ENCODE measurements around the gene MAML2. TPM values are rescaled to one million over a fixed set of nuclear protein-coding genes. Genes with fewer than 3 reads are reported as not detected.

MAML2 gene
- total and polyA plus RNA-seq, 2 experiments from 2014 or later, result 2.0 to 7.1 TPM

DNA sequence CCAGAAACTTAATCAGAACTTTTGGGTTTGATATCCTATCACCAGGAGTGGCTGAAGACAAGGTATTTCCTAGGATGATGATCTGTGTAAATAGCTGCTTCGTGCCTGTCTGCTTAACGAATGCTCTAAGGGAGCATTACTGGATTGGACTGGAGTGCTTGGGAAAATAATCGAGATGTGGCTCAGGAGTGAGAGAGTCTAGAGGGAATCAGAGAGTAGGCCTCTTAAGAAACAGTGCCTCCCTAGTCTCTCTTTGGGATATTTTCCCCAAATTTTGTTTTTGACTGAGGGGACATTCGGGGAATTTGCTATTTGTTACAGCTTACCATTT is 2.5 kb downstream of the MAML2 start:
- Mint-ChIP-seq H3K27me3 (ENCODE audit: insufficient read depth, low read depth, poor library complexity) (peaks cover 6% of the 10 kb centered on the region), H3K27ac (no peak overlapping the region), H3K36me3 (ENCODE audit: low read depth) (no peaks in the 10 kb centered on the region), H3K4me1 (peaks cover 59% of the 10 kb centered on the region), H3K9me3 (no peaks in the 10 kb centered on the region), H3K4me3 (no peak overlapping the region)
- no peak for DNase-seq (ENCODE audit: low spot score)
- Histone ChIP-seq H3K4me2 (0 out of 2 replicates have a peak overlapping the region, but pooled peaks have one; percentile 31), H3K4me1 (ENCODE audit: insufficient read depth) (peaks cover 56% of the 10 kb centered on the region), H4K20me1 (replicated peaks; ENCODE audit: insufficient read depth) (no peaks in the 10 kb centered on the region), H3K79me2 (replicated peaks; ENCODE audit: insufficient read depth) (peaks cover 49% of the 10 kb centered on the region), H3K27ac (ENCODE audit: low read depth) (no peak overlapping the region), H3K36me3 (ENCODE audit: insufficient read depth) (no peaks in the 10 kb centered on the region), H2AFZ (no peak overlapping the region), H3K4me3 (no peak overlapping the region), H3K9me2 (ENCODE audit: insufficient read depth) (no peaks in the 10 kb centered on the region), H3K27me3 (ENCODE audit: insufficient read depth) (peaks cover 8% of the 10 kb centered on the region; the same call in 1 of the 2 replicates), H3F3A (replicated peaks; ENCODE audit: low read depth) (no peaks in the 10 kb centered on the region)
- ATAC-seq, result no peak
- TF ChIP-seq POLR2AphosphoS5 (IDR thresholded peaks at IDR 0.05; ENCODE audit: low read depth), result no peak

DNA sequence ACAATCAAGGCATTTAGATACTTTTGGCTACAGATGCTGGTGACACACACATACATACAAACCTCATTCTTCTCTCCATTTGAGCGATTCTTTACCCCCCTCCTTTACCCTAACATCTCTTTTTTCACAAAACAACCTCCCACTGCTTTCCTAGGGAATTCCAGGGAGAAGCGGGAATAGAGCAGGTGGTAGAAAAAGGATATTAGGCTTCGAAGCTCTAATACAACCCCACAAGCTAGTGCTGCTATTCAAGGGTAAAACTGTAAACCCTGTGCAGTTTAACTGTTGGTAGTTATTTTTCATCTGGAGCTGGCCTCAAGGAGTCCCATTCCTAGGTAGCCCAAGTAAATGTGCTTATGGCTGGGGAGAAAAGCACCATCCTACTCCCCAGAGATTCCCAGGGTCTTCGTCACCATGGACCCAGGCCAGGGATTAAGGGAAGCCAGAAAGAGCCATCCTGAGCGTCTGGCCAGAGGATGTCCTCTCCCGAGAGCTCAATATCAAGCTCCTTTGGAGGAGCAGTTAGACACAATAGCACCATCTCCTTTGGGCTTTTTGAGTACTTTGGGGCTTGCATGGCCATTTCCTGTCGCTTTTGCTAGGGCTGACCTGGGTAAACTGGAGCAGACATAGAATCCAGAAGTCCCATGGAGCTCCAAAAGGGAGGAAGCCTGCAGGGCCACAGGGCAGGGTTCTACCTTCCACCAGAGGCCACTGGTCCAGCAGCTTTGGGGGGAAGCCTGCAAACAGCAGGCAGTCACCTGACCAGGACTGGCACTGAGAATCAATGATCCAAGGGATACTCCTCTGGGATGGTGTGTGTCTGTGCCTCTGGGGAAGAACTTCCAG is 3.1 kb downstream of the MAML2 start:
- peaks cover 6% of the 10 kb centered on the region for H3K27me3 Mint-ChIP-seq (ENCODE audit: insufficient read depth, low read depth, poor library complexity)
- TF ChIP-seq POLR2AphosphoS5 (IDR thresholded peaks at IDR 0.05; ENCODE audit: low read depth), result no peak
- TF ChIP-seq EZH2 (IDR thresholded peaks at IDR 0.05; ENCODE audit: low read depth, unreplicated experiment), result no peak
- TF ChIP-seq ZNF114 (CRISPR knock-in tag; IDR thresholded peaks at IDR 0.05), result no peak
- TF ChIP-seq, protein P1, sequence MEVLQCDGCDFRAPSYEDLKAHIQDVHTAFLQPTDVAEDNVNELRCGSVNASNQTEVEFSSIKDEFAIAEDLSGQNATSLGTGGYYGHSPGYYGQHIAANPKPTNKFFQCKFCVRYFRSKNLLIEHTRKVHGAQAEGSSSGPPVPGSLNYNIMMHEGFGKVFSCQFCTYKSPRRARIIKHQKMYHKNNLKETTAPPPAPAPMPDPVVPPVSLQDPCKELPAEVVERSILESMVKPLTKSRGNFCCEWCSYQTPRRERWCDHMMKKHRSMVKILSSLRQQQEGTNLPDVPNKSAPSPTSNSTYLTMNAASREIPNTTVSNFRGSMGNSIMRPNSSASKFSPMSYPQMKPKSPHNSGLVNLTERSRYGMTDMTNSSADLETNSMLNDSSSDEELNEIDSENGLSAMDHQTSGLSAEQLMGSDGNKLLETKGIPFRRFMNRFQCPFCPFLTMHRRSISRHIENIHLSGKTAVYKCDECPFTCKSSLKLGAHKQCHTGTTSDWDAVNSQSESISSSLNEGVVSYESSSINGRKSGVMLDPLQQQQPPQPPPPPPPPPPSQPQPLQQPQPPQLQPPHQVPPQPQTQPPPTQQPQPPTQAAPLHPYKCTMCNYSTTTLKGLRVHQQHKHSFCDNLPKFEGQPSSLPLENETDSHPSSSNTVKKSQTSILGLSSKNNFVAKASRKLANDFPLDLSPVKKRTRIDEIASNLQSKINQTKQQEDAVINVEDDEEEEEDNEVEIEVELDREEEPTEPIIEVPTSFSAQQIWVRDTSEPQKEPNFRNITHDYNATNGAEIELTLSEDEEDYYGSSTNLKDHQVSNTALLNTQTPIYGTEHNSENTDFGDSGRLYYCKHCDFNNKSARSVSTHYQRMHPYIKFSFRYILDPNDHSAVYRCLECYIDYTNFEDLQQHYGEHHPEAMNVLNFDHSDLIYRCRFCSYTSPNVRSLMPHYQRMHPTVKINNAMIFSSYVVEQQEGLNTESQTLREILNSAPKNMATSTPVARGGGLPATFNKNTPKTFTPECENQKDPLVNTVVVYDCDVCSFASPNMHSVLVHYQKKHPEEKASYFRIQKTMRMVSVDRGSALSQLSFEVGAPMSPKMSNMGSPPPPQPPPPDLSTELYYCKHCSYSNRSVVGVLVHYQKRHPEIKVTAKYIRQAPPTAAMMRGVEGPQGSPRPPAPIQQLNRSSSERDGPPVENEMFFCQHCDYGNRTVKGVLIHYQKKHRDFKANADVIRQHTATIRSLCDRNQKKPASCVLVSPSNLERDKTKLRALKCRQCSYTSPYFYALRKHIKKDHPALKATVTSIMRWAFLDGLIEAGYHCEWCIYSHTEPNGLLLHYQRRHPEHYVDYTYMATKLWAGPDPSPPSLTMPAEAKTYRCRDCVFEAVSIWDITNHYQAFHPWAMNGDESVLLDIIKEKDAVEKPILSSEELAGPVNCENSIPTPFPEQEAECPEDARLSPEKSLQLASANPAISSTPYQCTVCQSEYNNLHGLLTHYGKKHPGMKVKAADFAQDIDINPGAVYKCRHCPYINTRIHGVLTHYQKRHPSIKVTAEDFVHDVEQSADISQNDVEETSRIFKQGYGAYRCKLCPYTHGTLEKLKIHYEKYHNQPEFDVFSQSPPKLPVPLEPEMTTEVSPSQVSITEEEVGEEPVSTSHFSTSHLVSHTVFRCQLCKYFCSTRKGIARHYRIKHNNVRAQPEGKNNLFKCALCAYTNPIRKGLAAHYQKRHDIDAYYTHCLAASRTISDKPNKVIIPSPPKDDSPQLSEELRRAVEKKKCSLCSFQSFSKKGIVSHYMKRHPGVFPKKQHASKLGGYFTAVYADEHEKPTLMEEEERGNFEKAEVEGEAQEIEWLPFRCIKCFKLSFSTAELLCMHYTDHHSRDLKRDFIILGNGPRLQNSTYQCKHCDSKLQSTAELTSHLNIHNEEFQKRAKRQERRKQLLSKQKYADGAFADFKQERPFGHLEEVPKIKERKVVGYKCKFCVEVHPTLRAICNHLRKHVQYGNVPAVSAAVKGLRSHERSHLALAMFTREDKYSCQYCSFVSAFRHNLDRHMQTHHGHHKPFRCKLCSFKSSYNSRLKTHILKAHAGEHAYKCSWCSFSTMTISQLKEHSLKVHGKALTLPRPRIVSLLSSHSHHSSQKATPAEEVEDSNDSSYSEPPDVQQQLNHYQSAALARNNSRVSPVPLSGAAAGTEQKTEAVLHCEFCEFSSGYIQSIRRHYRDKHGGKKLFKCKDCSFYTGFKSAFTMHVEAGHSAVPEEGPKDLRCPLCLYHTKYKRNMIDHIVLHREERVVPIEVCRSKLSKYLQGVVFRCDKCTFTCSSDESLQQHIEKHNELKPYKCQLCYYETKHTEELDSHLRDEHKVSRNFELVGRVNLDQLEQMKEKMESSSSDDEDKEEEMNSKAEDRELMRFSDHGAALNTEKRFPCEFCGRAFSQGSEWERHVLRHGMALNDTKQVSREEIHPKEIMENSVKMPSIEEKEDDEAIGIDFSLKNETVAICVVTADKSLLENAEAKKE (CRISPR knock-in tag; IDR thresholded peaks at IDR 0.05), result no peak
- TF ChIP-seq, protein P2, sequence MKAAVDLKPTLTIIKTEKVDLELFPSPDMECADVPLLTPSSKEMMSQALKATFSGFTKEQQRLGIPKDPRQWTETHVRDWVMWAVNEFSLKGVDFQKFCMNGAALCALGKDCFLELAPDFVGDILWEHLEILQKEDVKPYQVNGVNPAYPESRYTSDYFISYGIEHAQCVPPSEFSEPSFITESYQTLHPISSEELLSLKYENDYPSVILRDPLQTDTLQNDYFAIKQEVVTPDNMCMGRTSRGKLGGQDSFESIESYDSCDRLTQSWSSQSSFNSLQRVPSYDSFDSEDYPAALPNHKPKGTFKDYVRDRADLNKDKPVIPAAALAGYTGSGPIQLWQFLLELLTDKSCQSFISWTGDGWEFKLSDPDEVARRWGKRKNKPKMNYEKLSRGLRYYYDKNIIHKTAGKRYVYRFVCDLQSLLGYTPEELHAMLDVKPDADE (IDR thresholded peaks at IDR 0.05), result no peak
- TF ChIP-seq EZH2phosphoT487 (IDR thresholded peaks at IDR 0.05; ENCODE audit: unreplicated experiment), result no peak
- no peak for TF ChIP-seq CREB1 (CRISPR knock-in tag; IDR thresholded peaks at IDR 0.05; ENCODE audit: low read depth)
- no peak for TF ChIP-seq ZNF331 (CRISPR knock-in tag; IDR thresholded peaks at IDR 0.05; ENCODE audit: low read depth)
- TF ChIP-seq, protein P3, sequence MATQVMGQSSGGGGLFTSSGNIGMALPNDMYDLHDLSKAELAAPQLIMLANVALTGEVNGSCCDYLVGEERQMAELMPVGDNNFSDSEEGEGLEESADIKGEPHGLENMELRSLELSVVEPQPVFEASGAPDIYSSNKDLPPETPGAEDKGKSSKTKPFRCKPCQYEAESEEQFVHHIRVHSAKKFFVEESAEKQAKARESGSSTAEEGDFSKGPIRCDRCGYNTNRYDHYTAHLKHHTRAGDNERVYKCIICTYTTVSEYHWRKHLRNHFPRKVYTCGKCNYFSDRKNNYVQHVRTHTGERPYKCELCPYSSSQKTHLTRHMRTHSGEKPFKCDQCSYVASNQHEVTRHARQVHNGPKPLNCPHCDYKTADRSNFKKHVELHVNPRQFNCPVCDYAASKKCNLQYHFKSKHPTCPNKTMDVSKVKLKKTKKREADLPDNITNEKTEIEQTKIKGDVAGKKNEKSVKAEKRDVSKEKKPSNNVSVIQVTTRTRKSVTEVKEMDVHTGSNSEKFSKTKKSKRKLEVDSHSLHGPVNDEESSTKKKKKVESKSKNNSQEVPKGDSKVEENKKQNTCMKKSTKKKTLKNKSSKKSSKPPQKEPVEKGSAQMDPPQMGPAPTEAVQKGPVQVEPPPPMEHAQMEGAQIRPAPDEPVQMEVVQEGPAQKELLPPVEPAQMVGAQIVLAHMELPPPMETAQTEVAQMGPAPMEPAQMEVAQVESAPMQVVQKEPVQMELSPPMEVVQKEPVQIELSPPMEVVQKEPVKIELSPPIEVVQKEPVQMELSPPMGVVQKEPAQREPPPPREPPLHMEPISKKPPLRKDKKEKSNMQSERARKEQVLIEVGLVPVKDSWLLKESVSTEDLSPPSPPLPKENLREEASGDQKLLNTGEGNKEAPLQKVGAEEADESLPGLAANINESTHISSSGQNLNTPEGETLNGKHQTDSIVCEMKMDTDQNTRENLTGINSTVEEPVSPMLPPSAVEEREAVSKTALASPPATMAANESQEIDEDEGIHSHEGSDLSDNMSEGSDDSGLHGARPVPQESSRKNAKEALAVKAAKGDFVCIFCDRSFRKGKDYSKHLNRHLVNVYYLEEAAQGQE (IDR thresholded peaks at IDR 0.05; ENCODE audit: unreplicated experiment), result no peak

More for the DNA sequence above, 3.1 kb downstream of the MAML2 start:
- no peak for DNase-seq (ENCODE audit: low spot score)
- Histone ChIP-seq H3K9me2 (ENCODE audit: insufficient read depth) (no peaks in the 10 kb centered on the region), H3F3A (replicated peaks; ENCODE audit: low read depth) (0 out of 2 replicates have a peak, but pooled peaks cover 4% of the 10 kb centered on the region), H3K4me2 (0 out of 2 replicates have a peak overlapping the region, but pooled peaks have one; percentile 31), H2AFZ (no peak overlapping the region), H4K20me1 (replicated peaks; ENCODE audit: insufficient read depth) (no peaks in the 10 kb centered on the region), H3K4me3 (no peak overlapping the region), H3K79me2 (replicated peaks; ENCODE audit: insufficient read depth) (peaks cover 49% of the 10 kb centered on the region), H3K4me1 (ENCODE audit: insufficient read depth) (peaks cover 62% of the 10 kb centered on the region), H3K27me3 (ENCODE audit: insufficient read depth) (peaks cover 8% of the 10 kb centered on the region; the same call in 1 of the 2 replicates), H3K27ac (ENCODE audit: low read depth) (no peak overlapping the region), H3K36me3 (ENCODE audit: insufficient read depth) (no peaks in the 10 kb centered on the region)
- Mint-ChIP-seq H3K9me3 (no peaks in the 10 kb centered on the region), H3K36me3 (ENCODE audit: low read depth) (no peaks in the 10 kb centered on the region), H3K4me1 (peaks cover 62% of the 10 kb centered on the region), H3K4me3 (no peak overlapping the region), H3K27ac (no peak overlapping the region)
- ATAC-seq, result no peak

Measured in GM23338 (cell line).